OCI-LY7 (cell line): Measurements from ENCODE around the gene DPM2. TPM values are rescaled to one million over a fixed set of nuclear protein-coding genes. Genes with fewer than 3 reads are reported as not detected.
A peak's percentile ranks its signal among the peaks of the same experiment; 100 is the strongest.

Experiments used
- BruUV-seq: library from RNA; stranded (reverse); fragments of 400-500 nt; replicated peaks from 2 replicates; lab custom pipeline; 2021; lab: Mats Ljungman, UMichigan
- CTCF ChIA-PET: fragments of 300-600 bp; sonication (Branson Sonifier 250); formaldehyde crosslinking; loops from one replicate; lab custom pipeline; 2022; ENCODE audit warnings: antibody characterized with exemption; ENCODE audit not compliant: unreplicated experiment; lab: Charles Lee
- POLR2A ChIA-PET: fragments of 300-600 bp; sonication (Branson Sonifier 250); formaldehyde crosslinking; loops from one replicate; lab custom pipeline; 2022; ENCODE audit warnings: antibody characterized with exemption; lab: Charles Lee
- DNase-seq: peaks from one replicate; pipeline ENCODE4 v3.0.0-alpha.2; 2015; ENCODE audit warnings: low spot score
- H2AFZ ChIP-seq: fragments of 200-600 bp; sonication (generic), shearing (Covaris generic); 2 replicates; pipeline ENCODE4 v1.6.1; 2014; ENCODE audit warnings: mild to moderate bottlenecking, antibody characterized with exemption, low read length, moderate library complexity
- H3K27ac ChIP-seq: fragments of 200-600 bp; sonication (generic); 2 replicates; pipeline ENCODE4 v1.5.1; 2014; ENCODE audit warnings: mixed run types, low read depth, mild to moderate bottlenecking, moderate library complexity, low read length, inconsistent platforms; ENCODE audit not compliant: poor library complexity, severe bottlenecking
- H3K36me3 ChIP-seq: fragments of 200-600 bp; sonication (generic); 2 replicates; pipeline ENCODE4 v1.6.1; 2014; ENCODE audit warnings: mild to moderate bottlenecking, antibody characterized with exemption, low read length, moderate library complexity, mixed read lengths; ENCODE audit not compliant: insufficient read depth
- H3K4me1 ChIP-seq: fragments of 200-600 bp; sonication (generic); 2 replicates; pipeline ENCODE4 v1.5.1; 2014; ENCODE audit warnings: mild to moderate bottlenecking, low read length; ENCODE audit not compliant: insufficient read depth, poor library complexity, severe bottlenecking
- H3K4me2 ChIP-seq: fragments of 200-600 bp; sonication (generic); 2 replicates; pipeline ENCODE4 v1.6.1; 2014; ENCODE audit warnings: mild to moderate bottlenecking, low read length
- H3K4me3 ChIP-seq: fragments of 200-600 bp; sonication (generic); 2 replicates; pipeline ENCODE4 v1.5.1; 2014; ENCODE audit warnings: mild to moderate bottlenecking, low read depth, low read length; ENCODE audit not compliant: poor library complexity, severe bottlenecking
- H3K79me2 ChIP-seq: fragments of 200-600 bp; sonication (generic); 2 replicates; pipeline ENCODE4 v1.6.1; 2016; ENCODE audit warnings: low read depth, mild to moderate bottlenecking, low read length, moderate library complexity, mixed read lengths; ENCODE audit not compliant: insufficient read depth
- H3K9me2 ChIP-seq: fragments of 200-600 bp; sonication (generic); 2 replicates; pipeline ENCODE4 v1.6.1; 2016; ENCODE audit warnings: mild to moderate bottlenecking, low read length, mixed read lengths; ENCODE audit not compliant: insufficient read depth
- H3K9me3 ChIP-seq: fragments of 200-600 bp; sonication (generic); 2 replicates; pipeline ENCODE4 v1.6.1; 2014; ENCODE audit warnings: mild to moderate bottlenecking, mixed run types, low read length, mixed read lengths
- H4K20me1 ChIP-seq: fragments of 200-600 bp; sonication (generic); 2 replicates; pipeline ENCODE4 v1.6.1; 2014; ENCODE audit warnings: mild to moderate bottlenecking, antibody characterized with exemption, low read length, moderate library complexity, mixed read lengths; ENCODE audit not compliant: insufficient read depth
- CTCF ChIP-seq: fragments of 200-600 bp; sonication (generic); conservative IDR thresholded peaks from 2 replicates; pipeline ENCODE4 v1.5.1; 2014; ENCODE audit warnings: mild to moderate bottlenecking, antibody characterized with exemption, low read length, moderate library complexity, mixed read lengths
- EZH2phosphoT487 ChIP-seq: fragments of 200-600 bp; sonication (generic); IDR thresholded peaks from 2 replicates; pipeline ENCODE4 v1.6.1; 2018; ENCODE audit warnings: low read depth, borderline replicate concordance, mild to moderate bottlenecking, mixed run types, antibody characterized with exemption, low read length, moderate library complexity, mixed read lengths
- intact Hi-C: fragments of 100-400 bp; cut with micrococcal nuclease; formaldehyde crosslinking; loops from one replicate; pipeline ENCODE4 v1.10.0; 2022; ENCODE audit not compliant: unreplicated experiment
- total RNA-seq, 2 experiments: library from RNA; depleted of rRNA in 1 of 2; stranded (reverse); fragments of >200 nt in 1 of 2; shearing (Covaris generic) in 1 of 2; gene quantifications; 2 replicates each; pipeline ENCODE4 v1.2.3, GENCODE V29; 2014 to 2022

The DPM2 gene
- total RNA-seq, 2 experiments from 2014 or later = 49.7 to 50.7 TPM

DNA sequence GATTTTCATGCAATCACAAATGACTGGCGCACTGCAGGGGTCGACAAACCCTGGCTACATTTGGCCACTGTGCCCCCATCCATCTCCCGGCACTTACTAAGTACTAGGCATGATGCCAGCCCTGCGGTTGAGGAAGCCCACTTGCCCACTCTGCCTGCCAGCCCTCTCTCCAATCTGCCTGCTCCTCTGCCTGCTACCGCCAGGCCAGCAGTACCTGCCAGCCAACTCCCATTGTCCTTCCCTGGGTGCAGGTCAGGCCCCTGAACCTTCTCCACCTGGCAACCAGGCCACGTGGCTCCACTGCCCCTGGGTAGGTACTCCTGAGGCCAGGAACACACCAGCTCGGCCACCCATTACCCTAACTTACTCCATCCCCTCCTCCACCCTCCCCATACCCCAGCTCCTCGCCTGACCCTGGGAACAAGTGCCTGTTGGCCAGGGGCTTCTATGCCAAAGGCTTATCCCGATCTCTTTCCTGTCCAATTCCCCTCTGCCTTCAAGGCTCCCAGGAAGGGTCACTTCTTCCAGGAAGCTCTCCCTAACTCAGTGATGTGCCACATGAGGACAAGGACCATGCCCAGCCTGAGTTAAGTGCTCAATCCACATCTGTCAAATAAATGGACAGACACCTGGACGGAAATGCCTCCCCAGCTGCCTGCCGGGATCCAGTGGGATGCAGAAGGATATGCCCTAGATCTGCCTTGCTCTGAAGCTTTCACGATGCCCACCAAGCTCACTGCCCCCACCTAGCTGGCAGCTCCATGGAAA, 36.5 kb upstream of the DPM2 start:
- Histone ChIP-seq H3K79me2 (peaks cover 87% of the 10 kb centered on the region), H3K9me3 (no peaks in the 10 kb centered on the region), H3K27ac (peak overlapping the region; percentile 95), H2AFZ (no peak overlapping the region), H3K4me3 (peak overlapping the region; percentile 80), H4K20me1 (peaks cover 34% of the 10 kb centered on the region; the same call in 1 of the 2 replicates), H3K4me2 (peak overlapping the region; percentile 84), H3K36me3 (peaks cover 59% of the 10 kb centered on the region), H3K4me1 (peaks cover 88% of the 10 kb centered on the region), H3K9me2 (no peaks in the 10 kb centered on the region)
- BruUV-seq = no TSS peak
- POLR2A ChIA-PET = interaction anchor here (0.7 to 1.7 kb wide), 3 partner anchors 13 to 22 kb away, joined by 3 to 4 read pairs (median 3); no protein-coding TSS in a partner anchor
- no peak for DNase-seq
- intact Hi-C loops = no loop called here
- TF ChIP-seq CTCF (no peak), EZH2phosphoT487 (no peak)
- CTCF ChIA-PET = interaction anchor here (1.6 kb wide), 1 partner anchor 19 kb away, joined by 5 read pairs; no protein-coding TSS in a partner anchor

- intact Hi-C loops = no loop called here
- peak overlapping the region; percentile 84 for H3K4me2 ChIP-seq
- BruUV-seq = no TSS peak
- peak overlapping the region; percentile 95 for H3K27ac ChIP-seq
- ChIA-PET POLR2A (interaction anchor here (1.1 to 1.7 kb wide), 3 partner anchors 18 to 100 kb away, joined by 3 to 4 read pairs (median 3); no protein-coding TSS in a partner anchor), CTCF (no interaction called here)
- peak overlapping the region; percentile 80 for H3K4me3 ChIP-seq
- no peak overlapping the region for H2AFZ ChIP-seq
- no peak for DNase-seq
- H3K4me1 ChIP-seq = peaks cover 96% of the 10 kb centered on the region
- TF ChIP-seq EZH2phosphoT487 = no peak
- no peak for TF ChIP-seq CTCF
- H3K9me3 ChIP-seq = no peaks in the 10 kb centered on the region
- peaks cover 30% of the 10 kb centered on the region; the same call in 1 of the 2 replicates for H4K20me1 ChIP-seq
- H3K79me2 ChIP-seq = peaks cover 87% of the 10 kb centered on the region
- H3K36me3 ChIP-seq = peaks cover 58% of the 10 kb centered on the region
- no peaks in the 10 kb centered on the region for H3K9me2 ChIP-seq
Observed at GRCh38 chr9:127973169-127974000, 35.7 kb upstream of the DPM2 start.
